Mesendoderm (in vitro differentiated cells): ENCODE measurements around the gene ATPAF2.

Experiments
- DNase-seq: peaks from one replicate; pipeline ENCODE4 v3.0.0; 2013
- H2AK5ac ChIP-seq: 2 replicates; pipeline ENCODE4 v1.6.1; 2013; ENCODE audit warnings: low read length, inconsistent platforms
- H2BK120ac ChIP-seq: 2 replicates; pipeline ENCODE4 v1.6.1; 2013; ENCODE audit warnings: low read depth, mild to moderate bottlenecking, low read length, moderate library complexity, mixed read lengths
- H2BK15ac ChIP-seq: replicated peaks from 2 replicates; pipeline ENCODE4 v1.6.1; 2013; ENCODE audit warnings: low read depth, mild to moderate bottlenecking, moderate library complexity
- H2BK5ac ChIP-seq: 2 replicates; pipeline ENCODE4 v1.6.1; 2013; ENCODE audit warnings: low read length, inconsistent platforms
- H3K18ac ChIP-seq: 2 replicates; pipeline ENCODE4 v1.6.1; 2013; ENCODE audit warnings: mild to moderate bottlenecking, low read length, mixed read lengths
- H3K23ac ChIP-seq: one replicate; pipeline ENCODE4 v1.6.1; 2013; ENCODE audit warnings: low read length
- H3K27ac ChIP-seq: 2 replicates; pipeline ENCODE4 v1.5.1; 2013; ENCODE audit warnings: low read depth, mild to moderate bottlenecking, inconsistent platforms, low read length, moderate library complexity
- H3K27me3 ChIP-seq: 2 replicates; pipeline ENCODE4 v1.6.1; 2013; ENCODE audit warnings: low read length, control low read depth, mild to moderate bottlenecking, inconsistent platforms; ENCODE audit not compliant: insufficient read depth, poor library complexity
- H3K36me3 ChIP-seq: 2 replicates; pipeline ENCODE4 v1.6.1; 2013; ENCODE audit warnings: low read length, inconsistent platforms; ENCODE audit not compliant: control insufficient read depth, insufficient read depth
- H3K4ac ChIP-seq: one replicate; pipeline ENCODE4 v1.6.1; 2013; ENCODE audit warnings: low read depth, mild to moderate bottlenecking, low read length, moderate library complexity
- H3K4me1 ChIP-seq: 2 replicates; pipeline ENCODE4 v1.6.1; 2013; ENCODE audit warnings: low read depth, low read length, inconsistent platforms; ENCODE audit not compliant: control insufficient read depth
- H3K4me2 ChIP-seq: 2 replicates; pipeline ENCODE4 v1.6.1; 2013; ENCODE audit warnings: low read length
- H3K4me3 ChIP-seq: 2 replicates; pipeline ENCODE4 v1.5.1; 2013; ENCODE audit warnings: mild to moderate bottlenecking, low read length
- H3K56ac ChIP-seq: one replicate; pipeline ENCODE4 v1.6.1; 2013; ENCODE audit warnings: low read length
- H3K79me1 ChIP-seq: 2 replicates; pipeline ENCODE4 v1.6.1; 2013; ENCODE audit warnings: low read length, inconsistent platforms
- H3K79me2 ChIP-seq: 2 replicates; pipeline ENCODE4 v1.6.1; 2013; ENCODE audit warnings: mild to moderate bottlenecking, low read length; ENCODE audit not compliant: control insufficient read depth, insufficient read depth
- H3K9ac ChIP-seq: 2 replicates; pipeline ENCODE4 v1.6.1; 2013; ENCODE audit warnings: low read length, inconsistent platforms
- H4K5ac ChIP-seq: one replicate; pipeline ENCODE4 v1.6.1; 2013; ENCODE audit warnings: low read length
- H4K8ac ChIP-seq: one replicate; pipeline ENCODE4 v1.6.1; 2013; ENCODE audit warnings: low read depth, mild to moderate bottlenecking, control low read depth, low read length, moderate library complexity
- WGBS: extraction: QIAGEN DNeasy Blood & Tissue Kit; methylation state at CpG from one replicate; pipeline ENCODE4 v1.1.7; 2013; ENCODE audit warnings: low lambda C conversion rate, missing lambda C conversion rate; ENCODE audit not compliant: insufficient coverage; ENCODE audit errors: extremely low coverage; 5-methylcytosine and 5-hydroxymethylcytosine counted together

ATPAF2 gene

DNA sequence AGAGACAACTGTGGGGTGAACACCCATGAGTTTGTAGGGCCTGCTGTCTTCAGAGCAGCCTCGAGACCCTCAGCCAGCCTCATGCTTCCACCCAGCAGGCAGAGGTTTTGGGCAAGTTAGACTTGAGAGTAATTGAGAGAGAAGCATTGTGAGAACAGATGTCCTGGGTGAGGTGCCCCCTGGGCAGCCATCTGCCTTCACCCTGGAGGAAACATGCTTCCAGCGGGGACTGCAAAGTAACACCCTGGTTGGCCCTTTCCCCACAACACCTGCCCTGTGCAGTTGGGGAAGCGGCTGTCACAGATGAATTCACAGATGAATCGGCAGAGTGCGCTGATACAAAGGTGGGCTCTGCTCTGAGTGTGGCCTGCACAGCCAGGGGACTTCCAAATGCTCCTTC lies 23.4 kb downstream of the ATPAF2 start:
- no peaks in the 10 kb centered on the region for H3K4me1 ChIP-seq
- no peak overlapping the region for H2BK15ac ChIP-seq
- H2BK120ac ChIP-seq = no peak overlapping the region
- H3K27me3 ChIP-seq = no peaks in the 10 kb centered on the region
- no peak overlapping the region for H3K9ac ChIP-seq
- no peak for DNase-seq
- no peaks in the 10 kb centered on the region for H3K79me1 ChIP-seq
- no peak overlapping the region for H4K5ac ChIP-seq
- H3K36me3 ChIP-seq = no peaks in the 10 kb centered on the region
- H3K27ac ChIP-seq = no peak overlapping the region
- H2AK5ac ChIP-seq = no peak overlapping the region
- WGBS = no CpG with 5 or more reads among the region's 5 CpGs
- no peak overlapping the region for H3K4ac ChIP-seq
- no peak overlapping the region for H3K4me3 ChIP-seq
- H3K56ac ChIP-seq = no peak overlapping the region
- no peak overlapping the region for H3K23ac ChIP-seq
- no peak overlapping the region for H2BK5ac ChIP-seq
- H3K18ac ChIP-seq = no peak overlapping the region
- no peaks in the 10 kb centered on the region for H3K79me2 ChIP-seq
- no peak overlapping the region for H4K8ac ChIP-seq
- no peak overlapping the region for H3K4me2 ChIP-seq

DNA sequence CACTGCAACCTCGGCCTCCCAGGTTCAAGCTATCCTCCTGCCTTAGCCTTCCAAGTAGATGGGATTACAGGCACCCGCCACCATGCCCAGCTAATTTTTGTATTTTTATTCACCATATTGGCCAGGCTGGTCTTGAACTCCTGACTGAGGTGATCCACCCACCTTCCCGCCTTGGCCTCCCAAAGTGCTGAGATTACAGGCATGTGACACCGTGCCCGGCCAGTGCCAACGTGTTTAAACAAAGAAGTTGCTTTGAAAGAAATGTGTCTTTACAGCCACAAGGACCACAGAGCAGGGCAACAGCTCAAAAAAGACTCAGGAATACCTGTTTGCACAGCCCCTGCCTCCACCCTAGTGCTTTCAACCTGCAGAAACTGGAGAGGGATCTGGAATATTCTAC lies 25.0 kb downstream of the ATPAF2 start:
- DNase-seq = no peak
- no peak overlapping the region for H3K4me3 ChIP-seq
- no peak overlapping the region for H3K4me2 ChIP-seq
- no peak overlapping the region for H4K8ac ChIP-seq
- WGBS = no CpG with 5 or more reads among the region's 6 CpGs
- H2AK5ac ChIP-seq = no peak overlapping the region
- H3K27me3 ChIP-seq = no peaks in the 10 kb centered on the region
- H3K4me1 ChIP-seq = peaks cover 3% of the 10 kb centered on the region
- no peak overlapping the region for H2BK120ac ChIP-seq
- H2BK5ac ChIP-seq = no peak overlapping the region
- no peaks in the 10 kb centered on the region for H3K36me3 ChIP-seq
- no peak overlapping the region for H2BK15ac ChIP-seq
- H3K56ac ChIP-seq = no peak overlapping the region
- no peak overlapping the region for H3K9ac ChIP-seq
- H3K27ac ChIP-seq = no peak overlapping the region
- H3K23ac ChIP-seq = no peak overlapping the region
- H3K79me1 ChIP-seq = no peaks in the 10 kb centered on the region
- H3K79me2 ChIP-seq = no peaks in the 10 kb centered on the region
- no peak overlapping the region for H3K18ac ChIP-seq
- H4K5ac ChIP-seq = no peak overlapping the region
- no peak overlapping the region for H3K4ac ChIP-seq

DNA sequence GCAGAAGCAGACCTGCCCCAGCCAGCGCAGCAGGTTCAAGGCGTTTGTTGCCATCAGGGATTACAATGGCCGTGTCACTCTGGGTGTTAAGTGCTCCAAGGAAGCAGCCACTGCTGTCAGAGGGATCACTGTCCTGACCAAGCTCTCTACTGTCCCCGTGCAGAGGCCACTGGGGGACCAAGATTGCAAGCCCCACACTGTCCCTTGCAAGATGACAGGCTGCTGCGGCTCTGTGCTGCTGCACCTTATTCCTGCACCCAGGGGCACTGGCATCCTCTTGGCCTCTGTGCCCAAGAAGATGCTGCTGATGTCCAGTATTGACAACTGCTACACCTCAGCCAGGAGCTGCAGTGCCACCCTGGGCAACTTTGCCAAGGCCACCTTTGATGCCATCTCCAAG lies 27.7 kb downstream of the ATPAF2 start:
- no peak overlapping the region for H4K5ac ChIP-seq
- no peak overlapping the region for H3K27ac ChIP-seq
- H3K18ac ChIP-seq = no peak overlapping the region
- DNase-seq = no peak
- peaks cover 3% of the 10 kb centered on the region for H3K4me1 ChIP-seq
- no peak overlapping the region for H2BK120ac ChIP-seq
- H2AK5ac ChIP-seq = no peak overlapping the region
- H4K8ac ChIP-seq = no peak overlapping the region
- no peak overlapping the region for H3K9ac ChIP-seq
- H3K79me1 ChIP-seq = no peaks in the 10 kb centered on the region
- WGBS = no CpG with 5 or more reads among the region's 5 CpGs
- no peaks in the 10 kb centered on the region for H3K36me3 ChIP-seq
- H3K4me2 ChIP-seq = no peak overlapping the region
- H3K4ac ChIP-seq = no peak overlapping the region
- no peaks in the 10 kb centered on the region for H3K79me2 ChIP-seq
- no peak overlapping the region for H2BK15ac ChIP-seq
- H3K4me3 ChIP-seq = no peak overlapping the region
- H3K56ac ChIP-seq = no peak overlapping the region
- no peak overlapping the region for H3K23ac ChIP-seq
- H2BK5ac ChIP-seq = no peak overlapping the region
- H3K27me3 ChIP-seq = no peaks in the 10 kb centered on the region

DNA sequence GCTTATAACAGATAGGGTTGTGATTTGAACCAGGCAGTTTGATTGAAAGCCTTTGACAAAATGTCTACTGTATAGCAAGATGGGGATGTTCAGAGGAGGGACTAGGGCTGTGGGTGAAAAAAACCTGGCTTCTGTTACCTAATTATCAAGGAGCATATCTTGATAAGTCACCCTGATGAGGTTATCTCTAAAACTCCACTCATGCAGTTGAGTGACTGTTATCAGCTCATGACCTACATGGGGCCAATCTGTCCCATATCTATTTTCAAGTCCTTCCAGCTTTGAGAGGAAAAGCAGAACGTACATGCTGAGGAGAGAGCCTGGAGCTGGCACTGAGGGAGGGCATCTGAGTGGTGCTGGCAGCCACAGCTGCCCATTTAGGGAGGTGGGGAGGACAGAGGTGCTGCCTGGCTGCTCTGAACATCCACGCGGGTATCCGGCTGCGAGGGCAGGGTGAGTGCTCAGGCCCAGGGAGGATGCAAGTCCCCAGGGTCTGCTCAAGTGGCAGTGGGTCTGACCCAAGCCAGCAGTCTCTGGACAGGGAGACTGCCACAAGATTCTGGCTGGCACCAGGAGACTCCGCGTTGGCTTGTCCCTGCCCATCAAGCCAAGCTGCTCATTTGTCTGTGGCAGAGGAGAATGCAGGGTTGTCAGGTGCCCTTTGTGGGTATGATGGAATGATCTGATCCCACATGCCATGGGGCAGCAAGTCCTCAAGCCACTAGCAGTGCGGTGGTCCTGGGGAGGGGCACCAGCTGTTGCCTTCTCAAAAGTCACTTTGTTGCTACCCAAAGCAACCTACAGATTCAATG lies 29.2 kb downstream of the ATPAF2 start:
- H3K36me3 ChIP-seq = no peaks in the 10 kb centered on the region
- H3K18ac ChIP-seq = no peak overlapping the region
- no peaks in the 10 kb centered on the region for H3K27me3 ChIP-seq
- H3K23ac ChIP-seq = no peak overlapping the region
- WGBS = no CpG with 5 or more reads among the region's 8 CpGs
- peaks cover 3% of the 10 kb centered on the region for H3K4me1 ChIP-seq
- H3K56ac ChIP-seq = no peak overlapping the region
- H2BK15ac ChIP-seq = no peak overlapping the region
- no peak overlapping the region for H3K27ac ChIP-seq
- no peak overlapping the region for H3K9ac ChIP-seq
- peak; percentile 89 for DNase-seq
- H4K5ac ChIP-seq = no peak overlapping the region
- no peak overlapping the region for H3K4ac ChIP-seq
- H4K8ac ChIP-seq = no peak overlapping the region
- no peak overlapping the region for H3K4me3 ChIP-seq
- no peaks in the 10 kb centered on the region for H3K79me2 ChIP-seq
- H3K79me1 ChIP-seq = no peaks in the 10 kb centered on the region
- H2AK5ac ChIP-seq = no peak overlapping the region
- no peak overlapping the region for H3K4me2 ChIP-seq
- no peak overlapping the region for H2BK120ac ChIP-seq
- H2BK5ac ChIP-seq = no peak overlapping the region

DNA sequence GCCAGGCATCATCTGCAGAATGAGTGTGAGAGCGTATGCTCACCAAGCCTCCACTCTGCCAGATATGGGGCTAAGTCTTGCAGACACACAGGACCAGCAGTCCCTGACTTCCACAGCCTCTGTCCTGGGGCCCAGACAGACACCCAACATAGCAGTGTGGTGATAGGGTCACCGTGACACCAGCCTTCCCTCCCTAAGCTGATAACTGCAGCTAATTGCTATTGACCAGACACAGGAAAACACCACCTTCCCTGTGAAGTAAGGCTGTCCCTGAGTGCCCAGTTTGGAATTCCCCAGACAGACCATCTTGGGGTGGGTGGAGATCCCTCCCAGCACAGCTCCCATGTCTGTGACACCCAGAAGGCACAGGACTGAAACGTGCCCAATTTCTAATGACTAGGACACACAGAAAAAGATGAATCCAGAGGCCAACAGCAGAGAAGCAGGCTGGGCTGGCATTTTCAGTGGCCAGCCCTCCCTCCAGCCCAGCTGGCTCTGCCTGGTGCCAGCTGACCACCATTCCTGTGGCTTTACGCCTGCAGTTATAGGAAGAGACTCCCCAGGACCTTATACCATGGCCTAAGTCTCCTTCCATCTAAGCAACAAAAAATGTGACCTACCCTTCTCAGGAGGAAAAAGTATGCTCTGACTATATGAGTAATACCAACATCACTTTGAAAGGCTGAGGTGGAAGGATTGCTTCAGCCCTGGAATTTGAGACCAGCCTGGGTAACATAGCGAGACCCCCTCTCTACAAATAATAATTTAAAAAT lies 30.3 kb downstream of the ATPAF2 start:
- H2AK5ac ChIP-seq = no peak overlapping the region
- H3K18ac ChIP-seq = no peak overlapping the region
- no peak overlapping the region for H4K8ac ChIP-seq
- no peak overlapping the region for H4K5ac ChIP-seq
- no peak overlapping the region for H3K4ac ChIP-seq
- no peak overlapping the region for H3K23ac ChIP-seq
- no CpG with 5 or more reads among the region's 5 CpGs for WGBS
- no peak overlapping the region for H3K4me2 ChIP-seq
- no peaks in the 10 kb centered on the region for H3K36me3 ChIP-seq
- H2BK5ac ChIP-seq = no peak overlapping the region
- H3K27ac ChIP-seq = no peak overlapping the region
- H3K27me3 ChIP-seq = no peaks in the 10 kb centered on the region
- no peak overlapping the region for H2BK120ac ChIP-seq
- H3K9ac ChIP-seq = no peak overlapping the region
- H3K4me1 ChIP-seq = peaks cover 3% of the 10 kb centered on the region
- peak overlapping the region; percentile 51 for H3K56ac ChIP-seq
- no peak overlapping the region for H2BK15ac ChIP-seq
- no peaks in the 10 kb centered on the region for H3K79me1 ChIP-seq
- no peaks in the 10 kb centered on the region for H3K79me2 ChIP-seq
- DNase-seq = peak; percentile 65
- no peak overlapping the region for H3K4me3 ChIP-seq
